ENCODE data around the gene LHFPL6.

LHFPL6 gene

DNA sequence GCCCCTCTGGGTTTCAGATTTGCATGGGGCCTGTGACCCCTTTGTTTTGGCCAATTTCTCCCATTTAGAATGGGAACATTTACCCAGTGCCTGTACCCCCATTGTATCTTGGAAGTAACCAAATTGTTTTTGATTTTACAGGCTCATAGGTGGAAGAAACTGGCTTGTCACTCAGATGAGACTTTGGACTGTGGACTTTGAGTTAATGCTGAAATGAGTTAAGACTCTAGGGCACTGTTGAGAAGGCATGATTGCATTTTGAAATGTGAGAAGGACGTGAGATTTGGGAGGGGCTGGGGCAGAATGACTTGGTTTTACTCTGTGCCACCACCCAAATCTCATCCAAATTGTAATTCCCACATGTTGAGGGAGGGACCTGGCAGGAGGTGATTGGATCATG is 306.0 kb downstream of the LHFPL6 start:
- DNase-seq, result no peak

DNA sequence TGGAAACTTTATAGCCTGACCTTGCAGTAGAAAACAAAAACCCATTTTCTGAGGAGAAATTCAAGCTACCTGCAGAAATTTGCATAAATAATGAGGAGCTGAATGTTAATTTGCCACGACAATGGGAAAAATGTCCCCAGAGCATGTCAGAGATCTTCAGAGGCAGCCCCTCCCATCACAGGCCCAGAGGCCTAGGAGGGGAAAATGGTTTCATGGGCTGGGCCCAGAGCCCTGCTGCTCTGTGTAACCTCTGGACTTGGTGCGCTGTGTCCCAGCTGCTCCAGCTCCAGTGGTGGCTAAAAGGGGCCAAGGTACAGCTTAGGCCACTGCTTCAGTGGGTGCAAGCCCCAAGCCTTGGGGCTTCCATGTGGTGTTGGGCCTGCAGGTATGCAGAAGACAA is 306.8 kb downstream of the LHFPL6 start:
- DNase-seq, result no peak
